WI38 (cell line): ENCODE measurements around the gene SH2D3C.

ENCODE experiments used
- H3K4me3 ChIP-seq: 2 replicates; pipeline ENCODE4 v1.5.1; 2011; ENCODE audit warnings: low read depth, mild to moderate bottlenecking, control low read depth, low read length
- TF ChIP-seq, protein P1 (sequence below): IDR thresholded peaks from 2 replicates; pipeline ENCODE4 v1.5.1; 2012; ENCODE audit warnings: low read depth, mild to moderate bottlenecking, control low read depth, low read length

Gene SH2D3C

DNA sequence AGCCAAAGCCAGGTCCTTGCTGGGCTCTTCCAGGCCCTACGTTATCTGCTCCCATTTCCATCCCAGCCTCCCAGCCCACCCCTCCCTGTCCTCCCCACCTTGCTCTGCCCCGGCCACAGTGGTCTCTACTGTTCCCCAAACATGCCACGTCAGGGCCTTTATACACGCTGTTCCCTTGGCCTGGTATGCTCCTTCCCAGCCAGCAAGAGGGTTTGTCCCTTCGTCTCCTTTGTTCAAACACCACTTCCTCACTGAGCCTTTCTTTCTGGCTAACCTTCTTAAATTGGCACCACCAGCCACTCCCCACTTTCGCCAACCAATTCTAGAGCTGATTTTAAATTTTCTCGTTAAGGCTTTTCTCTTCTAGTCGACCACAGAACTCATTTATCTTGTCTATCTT is 9.8 kb downstream of the SH2D3C start:
- H3K4me3 ChIP-seq: no peak overlapping the region
- TF ChIP-seq, protein P1, sequence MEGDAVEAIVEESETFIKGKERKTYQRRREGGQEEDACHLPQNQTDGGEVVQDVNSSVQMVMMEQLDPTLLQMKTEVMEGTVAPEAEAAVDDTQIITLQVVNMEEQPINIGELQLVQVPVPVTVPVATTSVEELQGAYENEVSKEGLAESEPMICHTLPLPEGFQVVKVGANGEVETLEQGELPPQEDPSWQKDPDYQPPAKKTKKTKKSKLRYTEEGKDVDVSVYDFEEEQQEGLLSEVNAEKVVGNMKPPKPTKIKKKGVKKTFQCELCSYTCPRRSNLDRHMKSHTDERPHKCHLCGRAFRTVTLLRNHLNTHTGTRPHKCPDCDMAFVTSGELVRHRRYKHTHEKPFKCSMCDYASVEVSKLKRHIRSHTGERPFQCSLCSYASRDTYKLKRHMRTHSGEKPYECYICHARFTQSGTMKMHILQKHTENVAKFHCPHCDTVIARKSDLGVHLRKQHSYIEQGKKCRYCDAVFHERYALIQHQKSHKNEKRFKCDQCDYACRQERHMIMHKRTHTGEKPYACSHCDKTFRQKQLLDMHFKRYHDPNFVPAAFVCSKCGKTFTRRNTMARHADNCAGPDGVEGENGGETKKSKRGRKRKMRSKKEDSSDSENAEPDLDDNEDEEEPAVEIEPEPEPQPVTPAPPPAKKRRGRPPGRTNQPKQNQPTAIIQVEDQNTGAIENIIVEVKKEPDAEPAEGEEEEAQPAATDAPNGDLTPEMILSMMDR: no peak

DNA sequence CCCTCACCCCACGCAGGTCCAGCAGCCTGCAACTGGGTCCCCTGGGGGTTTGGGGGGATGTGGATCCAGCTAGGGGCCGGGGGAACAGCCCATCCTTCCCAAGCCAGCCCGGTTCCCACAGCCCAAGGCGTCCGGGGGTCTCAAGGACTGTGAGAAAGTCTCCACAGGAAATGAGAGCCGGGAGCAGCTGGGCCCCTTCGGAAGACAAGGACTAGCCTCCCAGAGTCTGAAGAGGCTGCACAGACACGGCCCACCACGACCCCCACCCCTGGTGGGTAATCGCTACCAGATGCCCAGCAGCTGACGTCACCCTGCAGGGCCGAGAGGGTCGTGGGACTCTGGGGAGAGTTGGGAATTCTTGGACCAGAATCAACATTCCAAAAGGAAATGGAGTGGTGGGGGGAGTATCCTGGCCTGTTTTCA is 10.5 kb downstream of the SH2D3C start:
- TF ChIP-seq, protein P1: no peak
- no peak overlapping the region for H3K4me3 ChIP-seq

DNA sequence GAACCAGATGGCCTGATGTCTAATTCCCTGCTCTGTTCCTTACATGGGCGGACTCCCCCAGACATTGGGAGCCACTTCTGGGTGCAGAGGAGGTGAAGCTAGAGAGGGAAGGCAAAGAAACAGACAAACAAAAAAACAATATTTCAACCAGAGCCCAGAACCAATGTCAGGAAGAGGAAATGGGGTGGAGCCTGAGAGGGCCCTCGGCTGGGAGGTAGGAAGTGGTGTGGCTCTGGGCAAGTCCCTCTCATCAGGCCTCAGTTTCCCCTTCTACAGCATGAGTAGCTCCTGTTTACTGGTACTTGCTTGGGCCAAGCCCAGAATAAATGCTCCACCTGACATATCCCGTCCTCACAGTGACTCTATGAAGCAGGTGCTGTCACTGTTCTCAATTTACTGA is 11.1 kb downstream of the SH2D3C start:
- H3K4me3 ChIP-seq: no peak overlapping the region
- TF ChIP-seq, protein P1: no peak

DNA sequence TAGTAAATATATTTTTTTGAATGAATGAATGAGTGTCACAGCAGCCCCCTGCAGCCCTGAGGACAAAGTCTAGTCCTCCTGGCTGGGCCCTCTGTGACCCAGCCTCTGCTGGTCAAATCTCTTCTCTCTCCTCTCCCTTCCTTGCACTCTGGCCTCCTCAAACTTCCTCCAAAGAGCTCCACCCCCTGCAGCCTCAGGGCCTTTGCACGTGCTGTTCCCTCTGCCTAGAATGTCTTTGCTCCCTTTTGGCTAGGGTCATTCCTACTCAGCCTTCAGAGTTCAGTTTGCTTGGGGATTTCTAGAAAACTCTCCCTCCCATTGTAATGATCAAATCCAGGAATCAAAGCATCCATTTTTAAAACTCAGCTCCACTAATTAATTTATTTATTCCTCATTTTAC is 13.0 kb downstream of the SH2D3C start:
- TF ChIP-seq, protein P1: no peak
- H3K4me3 ChIP-seq: no peak overlapping the region

DNA sequence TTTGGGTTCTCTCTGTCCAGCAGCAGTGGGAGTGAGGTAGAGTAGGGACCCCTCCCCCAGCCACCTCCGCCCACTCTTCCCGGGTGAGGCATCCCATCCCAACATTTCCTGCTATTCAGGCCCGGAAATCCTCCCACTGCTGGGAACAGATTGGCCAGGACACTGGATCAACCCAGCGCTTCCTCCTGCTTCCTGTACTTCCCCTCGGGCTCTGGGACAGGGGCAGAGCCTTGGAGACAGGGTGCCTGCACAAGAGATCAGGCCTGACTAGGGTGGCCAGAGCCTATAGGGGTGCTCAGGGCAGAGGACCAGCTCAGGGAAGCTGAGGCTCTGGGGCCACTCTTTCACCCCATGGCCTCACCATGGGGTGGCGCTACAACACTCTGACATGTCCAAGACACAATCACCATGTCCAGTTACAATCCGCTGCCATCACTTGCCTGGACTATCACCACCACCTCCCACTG is 14.5 kb downstream of the SH2D3C start:
- H3K4me3 ChIP-seq: no peak overlapping the region
- TF ChIP-seq, protein P1: peak; percentile 4; the same call in 1 of the 2 replicates

DNA sequence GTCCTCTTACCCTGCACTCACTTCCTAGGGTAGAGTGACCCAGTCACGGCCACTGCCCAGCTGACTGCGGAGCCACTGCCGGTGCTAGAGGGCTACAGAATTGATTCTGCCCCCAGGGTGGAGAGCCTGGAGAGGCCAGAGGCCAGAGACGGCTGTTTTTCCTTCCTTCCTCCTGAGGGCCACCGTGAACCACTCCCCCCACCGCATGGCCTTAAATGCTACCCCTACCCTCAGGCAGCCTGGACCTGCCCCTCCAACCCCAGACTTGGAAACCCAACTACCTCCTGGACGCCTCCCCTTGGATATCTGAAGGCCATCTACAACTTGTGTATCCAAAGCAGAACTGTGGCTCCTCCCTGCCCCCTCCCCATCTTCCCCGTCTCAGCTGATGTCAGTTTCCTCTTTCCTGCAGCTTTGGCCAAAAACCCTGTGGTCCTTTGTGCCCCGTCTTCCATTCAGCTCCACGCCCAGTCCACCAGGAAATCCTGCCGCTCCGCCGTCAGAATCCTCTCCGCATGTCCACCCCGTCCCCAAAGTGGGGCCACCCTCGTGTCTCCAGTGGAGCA is 16.3 kb downstream of the SH2D3C start:
- TF ChIP-seq, protein P1: no peak
- H3K4me3 ChIP-seq: no peak overlapping the region

DNA sequence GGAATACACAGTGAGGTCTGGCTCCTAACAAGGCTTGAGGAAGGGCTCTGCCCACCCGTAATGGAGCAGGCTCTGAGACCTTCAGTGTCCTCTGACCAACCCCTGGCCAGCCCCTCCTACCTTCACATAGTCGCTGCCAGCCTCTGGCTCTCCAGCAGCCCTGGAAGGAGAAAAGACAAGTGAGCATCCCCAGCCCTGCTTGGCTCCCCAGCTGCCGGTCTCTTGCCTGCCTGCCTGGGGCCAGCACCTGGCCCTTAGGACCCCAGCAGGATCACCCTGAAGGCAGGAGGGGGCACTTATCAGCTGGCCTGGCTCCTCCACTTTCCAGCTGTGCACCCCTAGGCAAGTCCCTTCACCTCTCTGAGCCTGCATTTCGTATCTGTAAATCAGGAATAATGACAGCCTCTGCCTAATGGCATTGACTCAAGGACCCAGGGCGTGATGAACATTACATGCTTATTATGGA is 16.9 kb downstream of the SH2D3C start:
- H3K4me3 ChIP-seq: no peak overlapping the region
- TF ChIP-seq, protein P1: no peak
